Endothelial cell of umbilical vein (primary cell): ENCODE data around the gene CMIP. TPM values are rescaled to one million over a fixed set of nuclear protein-coding genes. Genes with fewer than 3 reads are reported as not detected.
A peak's percentile ranks its signal among the peaks of the same experiment; 100 is the strongest.

ENCODE experiments used
- BruUV-seq: library from RNA; stranded (reverse); fragments of 400-500 nt; replicated peaks from 2 replicates; lab custom pipeline; 2021; lab: Mats Ljungman, UMichigan
- CTCF ChIA-PET: fragments of 300-600, 350-600 bp; sonication (Branson Sonifier 250); formaldehyde crosslinking; loops from one replicate; lab custom pipeline; 2021; ENCODE audit warnings: antibody characterized with exemption, inconsistent platforms; lab: Charles Lee
- POLR2A ChIA-PET: fragments of 300-600, 350-600 bp; sonication (Branson Sonifier 250); formaldehyde crosslinking; loops from one replicate; lab custom pipeline; 2021; ENCODE audit warnings: antibody characterized with exemption, inconsistent platforms; lab: Charles Lee
- DNase-seq: peaks from one replicate; pipeline ENCODE4 v3.0.0-alpha.2; 2011; ENCODE audit warnings: low read depth, low spot score
- FAIRE-seq: peaks from 2 replicates; lab custom pipeline; 2011; peaks lifted over from hg19 to GRCh38; lab: Jason Lieb, UNC
- H2AFZ ChIP-seq: 2 replicates; pipeline ENCODE4 v1.6.0; 2012; ENCODE audit warnings: low read depth, low read length, control low read depth, inconsistent platforms
- H3K27ac ChIP-seq: 2 replicates; pipeline ENCODE4 v1.5.1; 2011; ENCODE audit warnings: low read depth, mild to moderate bottlenecking, control low read depth, low read length, moderate library complexity; ENCODE audit not compliant: insufficient read depth
- H3K27me3 ChIP-seq, 2 experiments: 2 replicates each; pipeline versions ENCODE4 v1.6.0 to v1.6.1; 2011; ENCODE audit warnings: low read length in 2 of 2, mixed read lengths in 1 of 2; ENCODE audit not compliant: control insufficient read depth in 2 of 2, insufficient read depth in 2 of 2
- H3K36me3 ChIP-seq, 2 experiments: 2 replicates in 1 of 2; 3 replicates in 1 of 2; pipeline ENCODE4 v1.5.1; 2011; ENCODE audit warnings: low read length in 2 of 2, mild to moderate bottlenecking in 1 of 2, moderate library complexity in 1 of 2; ENCODE audit not compliant: control insufficient read depth in 2 of 2, insufficient read depth in 2 of 2; ENCODE audit errors: extremely low read depth in 1 of 2
- H3K4me1 ChIP-seq: 3 replicates; pipeline ENCODE4 v1.5.1; 2011; ENCODE audit warnings: mild to moderate bottlenecking, low read length; ENCODE audit not compliant: control insufficient read depth, insufficient read depth; ENCODE audit errors: extremely low read depth
- H3K4me2 ChIP-seq: 2 replicates; pipeline ENCODE4 v1.6.1; 2011; ENCODE audit warnings: low read length, control low read depth, mixed read lengths; ENCODE audit not compliant: insufficient read depth
- H3K4me3 ChIP-seq, 3 experiments: fragments of 200-600 bp in 1 of 3; sonication (generic), shearing (Covaris generic) in 1 of 3; replicated peaks in 1 of 3; 2 replicates each; pipeline ENCODE4 v1.5.1; 2011 to 2016; ENCODE audit warnings: control low read depth in 3 of 3, low read length in 3 of 3, mild to moderate bottlenecking in 2 of 3, inconsistent platforms in 1 of 3, low read depth in 1 of 3, moderate library complexity in 1 of 3; ENCODE audit not compliant: insufficient read depth in 1 of 3
- H3K79me2 ChIP-seq: 2 replicates; pipeline ENCODE4 v1.6.0; 2012; ENCODE audit warnings: low read length, inconsistent platforms; ENCODE audit not compliant: control insufficient read depth, insufficient read depth
- H3K9ac ChIP-seq: replicated peaks from 2 replicates; pipeline ENCODE3; 2011; ENCODE audit warnings: low read length, control low read depth; ENCODE audit not compliant: insufficient read depth; ENCODE audit errors: extremely low read depth
- H3K9me1 ChIP-seq: replicated peaks from 3 replicates; pipeline ENCODE4 v1.6.0; 2011; ENCODE audit warnings: mild to moderate bottlenecking, low read length; ENCODE audit not compliant: control insufficient read depth, insufficient read depth; ENCODE audit errors: extremely low read depth
- H3K9me3 ChIP-seq: replicated peaks from 2 replicates; pipeline ENCODE4 v1.5.1; 2012; ENCODE audit warnings: low read length, inconsistent platforms; ENCODE audit not compliant: control insufficient read depth, insufficient read depth
- H4K20me1 ChIP-seq: replicated peaks from 2 replicates; pipeline ENCODE3; 2011; ENCODE audit warnings: mild to moderate bottlenecking, low read length; ENCODE audit not compliant: control insufficient read depth, insufficient read depth; ENCODE audit errors: extremely low read depth
- CTCF ChIP-seq, 2 donors: IDR thresholded peaks; 1 replicate in 1 of 2; 2 replicates in 1 of 2; pipeline ENCODE4 v1.5.1; 2011; ENCODE audit warnings: low read length in 2 of 2, mild to moderate bottlenecking in 2 of 2, moderate library complexity in 2 of 2, control low read depth in 1 of 2, inconsistent platforms in 1 of 2, low read depth in 1 of 2; ENCODE audit not compliant: insufficient read depth in 1 of 2; ENCODE audit errors: extremely low read depth in 1 of 2
- EZH2 ChIP-seq: IDR thresholded peaks from 2 replicates; pipeline ENCODE4 v1.6.1; 2012; ENCODE audit warnings: borderline replicate concordance, low read depth, mild to moderate bottlenecking, moderate library complexity, low read length, inconsistent platforms; ENCODE audit not compliant: severe bottlenecking
- FOS ChIP-seq: IDR thresholded peaks from 2 replicates; pipeline ENCODE4 v1.6.1; 2011; ENCODE audit warnings: mild to moderate bottlenecking, low read length, moderate library complexity, borderline replicate concordance; ENCODE audit not compliant: insufficient read depth
- GATA2 ChIP-seq: IDR thresholded peaks from 2 replicates; pipeline ENCODE4 v1.7.0; 2011; ENCODE audit warnings: low read depth, mild to moderate bottlenecking, moderate library complexity, mixed read lengths, low read length; ENCODE audit not compliant: insufficient read length, insufficient read depth
- JUN ChIP-seq: IDR thresholded peaks from 2 replicates; pipeline ENCODE4 v1.6.1; 2011; ENCODE audit warnings: borderline replicate concordance, low read depth; ENCODE audit not compliant: insufficient read length, insufficient read depth
- MAX ChIP-seq: IDR thresholded peaks from 2 replicates; pipeline ENCODE4 v1.6.1; 2011; ENCODE audit not compliant: insufficient read depth, insufficient read length
- MYC ChIP-seq: IDR thresholded peaks from one replicate; pipeline ENCODE4 v1.6.1; 2011; ENCODE audit warnings: mild to moderate bottlenecking, low read depth, low read length
- POLR2A ChIP-seq: IDR thresholded peaks from 2 replicates; pipeline ENCODE4 v1.6.1; 2012; ENCODE audit warnings: low read depth, mild to moderate bottlenecking, control low read depth, low read length
- POLR2AphosphoS5 ChIP-seq: IDR thresholded peaks from 2 replicates; pipeline ENCODE4 v1.6.1; 2012; ENCODE audit warnings: low read depth, mild to moderate bottlenecking, control low read depth, low read length, moderate library complexity; ENCODE audit not compliant: insufficient read depth
- dilution Hi-C: fragments of 300-500 bp; cut with MboI; formaldehyde crosslinking; loops from one replicate; pipeline ENCODE4 v1.15.0; 2019; ENCODE audit warnings: low sequenced_read_pairs; ENCODE audit not compliant: extremely low pct_ligation_motif_present
- intact Hi-C: fragments of 100-400 bp; cut with micrococcal nuclease; formaldehyde crosslinking; loops from one replicate; pipeline ENCODE4 v1.10.0; 2022
- polyA plus RNA-seq, 4 experiments: library from polyadenylated mRNA; depleted of rRNA in 3 of 4; stranded (reverse) in 3 of 4; unstranded in 1 of 4; fragments of >200 nt; gene quantifications; 2 replicates each; pipeline versions ENCODE4 v1.2.1 to v1.2.3, GENCODE V29; 2011 to 2012; ENCODE audit warnings: missing spikeins in 1 of 4
- total RNA-seq: library from RNA; stranded (reverse); gene quantifications from 2 replicates; pipeline ENCODE4 v1.2.3, GENCODE V29; 2021

Gene CMIP
- total and polyA plus RNA-seq, 2 donors (not counting 3 experiments of a cell fraction or from before 2014, with no cell fraction given): 29.0 to 101 TPM

- no peak for FAIRE-seq
- no TSS peak for BruUV-seq
- Histone ChIP-seq H3K4me3 (no peak overlapping the region), H3K27ac (peak overlapping the region; percentile 44), H3K36me3 (no peaks in the 10 kb centered on the region), H3K27me3 (no peaks in the 10 kb centered on the region), H2AFZ (no peak overlapping the region), H3K4me2 (no peak overlapping the region), H3K4me1 (peaks cover 52% of the 10 kb centered on the region), H3K79me2 (peaks cover 64% of the 10 kb centered on the region), H3K9ac (no peak overlapping the region), H4K20me1 (no peaks in the 10 kb centered on the region), H3K9me3 (no peaks in the 10 kb centered on the region), H3K9me1 (no peaks in the 10 kb centered on the region)
- dilution Hi-C loops (no loop called here), intact Hi-C loops (loop anchor here (2.0 kb wide), 1 partner anchor 15 kb away; no protein-coding TSS in a partner anchor)
- no peak for DNase-seq
- no peak for TF ChIP-seq MAX
- TF ChIP-seq FOS: no peak
- TF ChIP-seq POLR2A: no peak
- no peak for TF ChIP-seq JUN
- TF ChIP-seq POLR2AphosphoS5: no peak
- no peak for TF ChIP-seq CTCF (IDR thresholded peaks at IDR 0.05; ENCODE audit: extremely low read depth in 1 of 2, insufficient read depth in 1 of 2, low read depth in 1 of 2, low read length in 2 of 2)
- no peak for TF ChIP-seq GATA2
- TF ChIP-seq MYC: no peak
- no peak for TF ChIP-seq EZH2
- POLR2A ChIA-PET: interaction anchor here (1.1 kb wide), 1 partner anchor 15 kb away, joined by 3 read pairs; no protein-coding TSS in a partner anchor
- CTCF ChIA-PET: interaction anchor here (0.9 to 1.4 kb wide), 6 partner anchors 8 to 74 kb away, joined by 3 to 5 read pairs (median 3); partner anchors contain the start of gene CMIP
Observed at GRCh38 chr16:81477697-81478693, 33.4 kb downstream of the CMIP start.
